Calu3 (cell line): Measurements from ENCODE around the gene EPB42. TPM values are rescaled to one million over a fixed set of nuclear protein-coding genes. Genes with fewer than 3 reads are reported as not detected.

ENCODE experiments used
- BruUV-seq: library from RNA; stranded (reverse); fragments of 400-500 nt; replicated peaks from 2 replicates; lab custom pipeline; 2021; lab: Mats Ljungman, UMichigan
- CTCF ChIA-PET: fragments of 300-600 bp; sonication (Branson Sonifier 250); formaldehyde crosslinking; loops from one replicate; lab custom pipeline; 2022; ENCODE audit warnings: antibody characterized with exemption; lab: Charles Lee
- DNase-seq: peaks from one replicate; pipeline ENCODE4 v3.0.0; 2022
- H3K27ac Mint-ChIP-seq: one replicate; pipeline ENCODE4 v1.8.0; 2022; ENCODE audit warnings: mixed read lengths; ENCODE audit not compliant: unreplicated experiment
- H3K27me3 Mint-ChIP-seq: one replicate; pipeline ENCODE4 v1.8.0; 2022; ENCODE audit warnings: mixed read lengths; ENCODE audit not compliant: unreplicated experiment
- H3K36me3 Mint-ChIP-seq: one replicate; pipeline ENCODE4 v1.8.0; 2022; ENCODE audit warnings: mild to moderate bottlenecking, moderate library complexity, mixed read lengths; ENCODE audit not compliant: insufficient read depth, unreplicated experiment
- H3K4me1 Mint-ChIP-seq: one replicate; pipeline ENCODE4 v1.8.0; 2022; ENCODE audit warnings: mild to moderate bottlenecking, low read depth, mixed read lengths; ENCODE audit not compliant: unreplicated experiment
- H3K4me3 Mint-ChIP-seq: one replicate; pipeline ENCODE4 v1.8.0; 2022; ENCODE audit warnings: mild to moderate bottlenecking, low read depth, moderate library complexity, mixed read lengths; ENCODE audit not compliant: unreplicated experiment
- H3K9me3 Mint-ChIP-seq: one replicate; pipeline ENCODE4 v1.8.0; 2022; ENCODE audit warnings: low read depth, mixed read lengths; ENCODE audit not compliant: unreplicated experiment
- CTCF ChIP-seq: fragments of 200-600 bp; IDR thresholded peaks from one replicate; pipeline ENCODE4 v1.8.0; 2022; ENCODE audit warnings: antibody characterized with exemption; ENCODE audit not compliant: unreplicated experiment
- intact Hi-C: fragments of 100-400 bp; cut with micrococcal nuclease; formaldehyde crosslinking; loops from one replicate; pipeline ENCODE4 v1.10.0; 2022; ENCODE audit not compliant: unreplicated experiment
- total RNA-seq: library from RNA; stranded (reverse); gene quantifications from 2 replicates; pipeline ENCODE4 v1.2.3, GENCODE V29; 2022

The EPB42 gene
- total RNA-seq, 1 experiment from 2014 or later, result not detected

GRCh38 chr15:43189296-43189695 lies 31.5 kb downstream of the EPB42 start:
- Mint-ChIP-seq H3K4me3 (no peak overlapping the region), H3K27ac (no peak overlapping the region), H3K27me3 (no peaks in the 10 kb centered on the region), H3K4me1 (no peaks in the 10 kb centered on the region), H3K9me3 (no peaks in the 10 kb centered on the region), H3K36me3 (peaks cover 14% of the 10 kb centered on the region)
- TF ChIP-seq CTCF, result no peak
- BruUV-seq, result no TSS peak
- CTCF ChIA-PET, result no interaction called here
- DNase-seq, result no peak
- intact Hi-C loops, result loop anchor here (5.0 kb wide), 1 partner anchor 98 kb away; no protein-coding TSS in a partner anchor

- Mint-ChIP-seq H3K27me3 (no peaks in the 10 kb centered on the region), H3K36me3 (peaks cover 14% of the 10 kb centered on the region), H3K4me3 (no peak overlapping the region), H3K9me3 (no peaks in the 10 kb centered on the region), H3K4me1 (peaks cover 12% of the 10 kb centered on the region), H3K27ac (no peak overlapping the region)
- intact Hi-C loops, result loop anchor here (5.0 kb wide), 1 partner anchor 100 kb away; no protein-coding TSS in a partner anchor
- TF ChIP-seq CTCF, result no peak
- DNase-seq, result no peak
- CTCF ChIA-PET, result no interaction called here
- BruUV-seq, result no TSS peak
Observed at GRCh38 chr15:43187544-43188155, 33.2 kb downstream of the EPB42 start.

GRCh38 chr15:43186003-43186353 lies 34.8 kb downstream of the EPB42 start:
- peak; percentile 2 for DNase-seq
- no TSS peak for BruUV-seq
- no peaks in the 10 kb centered on the region for H3K9me3 Mint-ChIP-seq

More at GRCh38 chr15:43186003-43186353, 34.8 kb downstream of the EPB42 start:
- Mint-ChIP-seq H3K4me1 (peaks cover 12% of the 10 kb centered on the region), H3K4me3 (peak overlapping the region; percentile 77), H3K27me3 (no peaks in the 10 kb centered on the region), H3K27ac (peak overlapping the region; percentile 58), H3K36me3 (peaks cover 14% of the 10 kb centered on the region)
- CTCF ChIA-PET, result interaction anchor here (1.0 kb wide), 1 partner anchor 100 kb away, joined by 6 read pairs; no protein-coding TSS in a partner anchor
- intact Hi-C loops, result loop anchor here (5.0 kb wide), 1 partner anchor 101 kb away; no protein-coding TSS in a partner anchor
- no peak for TF ChIP-seq CTCF
